ENCODE results near the gene MYO3B. TPM values are rescaled to one million over a fixed set of nuclear protein-coding genes. Genes with fewer than 3 reads are reported as not detected.

MYO3B gene
- total RNA-seq, 2 experiments from 2014 or later: 0.04 to 0.05 TPM

DNA sequence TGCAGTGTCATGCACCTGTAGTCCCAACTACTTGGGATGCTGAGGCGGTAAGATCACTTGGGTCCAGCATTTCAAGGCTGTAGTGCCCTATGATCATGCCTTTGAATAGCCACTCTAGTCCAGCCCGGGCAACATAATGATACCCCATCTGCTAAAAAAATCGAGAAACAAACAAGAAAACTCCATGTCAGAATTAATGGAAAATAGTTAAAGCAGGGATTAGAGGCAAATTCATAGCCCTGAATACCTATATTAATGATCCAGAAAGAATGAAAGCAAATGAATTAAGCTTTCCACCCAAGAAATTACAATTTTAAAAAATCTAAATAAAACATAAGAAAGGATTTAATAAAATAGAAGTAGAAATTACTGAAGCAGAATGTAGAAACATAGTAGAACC, 143.0 kb downstream of the MYO3B start:
- ChIA-PET CTCF (no interaction called here), POLR2A (no interaction called here)
- H3K36me3 Mint-ChIP-seq (ENCODE audit: low read depth): no peaks in the 10 kb centered on the region
- H3K4me3 Mint-ChIP-seq: no peak overlapping the region
- peaks cover 1% of the 10 kb centered on the region for H3K4me1 Mint-ChIP-seq
- H3K27ac Mint-ChIP-seq: no peak overlapping the region
- peaks cover 30% of the 10 kb centered on the region for H3K27me3 Mint-ChIP-seq
- DNase-seq: no peak
- H3K9me3 Mint-ChIP-seq: peaks cover 7% of the 10 kb centered on the region

DNA sequence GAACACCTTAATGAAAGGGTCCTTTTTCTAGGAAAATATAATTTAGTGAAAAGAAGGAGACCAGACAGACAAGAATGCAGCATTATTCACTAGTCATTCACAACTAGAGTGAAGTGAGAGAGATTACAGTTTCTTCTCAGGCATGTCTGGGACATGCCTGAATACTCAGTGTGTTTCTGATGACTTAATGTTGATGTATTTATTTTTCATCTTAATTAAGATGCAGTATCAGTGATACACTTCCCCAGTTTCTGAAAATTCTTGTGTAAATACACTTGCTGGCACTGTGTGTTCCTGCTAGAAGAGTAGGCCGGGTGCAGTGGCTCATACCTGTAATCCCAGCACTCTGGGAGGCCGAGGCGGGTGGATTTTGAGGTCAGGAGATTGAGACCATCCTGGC, 143.6 kb downstream of the MYO3B start:
- Mint-ChIP-seq H3K27ac (no peak overlapping the region), H3K4me1 (no peaks in the 10 kb centered on the region), H3K9me3 (peaks cover 7% of the 10 kb centered on the region), H3K36me3 (ENCODE audit: low read depth) (no peaks in the 10 kb centered on the region), H3K4me3 (no peak overlapping the region), H3K27me3 (peaks cover 30% of the 10 kb centered on the region)
- CTCF ChIA-PET: no interaction called here
- POLR2A ChIA-PET: no interaction called here
- DNase-seq: no peak

DNA sequence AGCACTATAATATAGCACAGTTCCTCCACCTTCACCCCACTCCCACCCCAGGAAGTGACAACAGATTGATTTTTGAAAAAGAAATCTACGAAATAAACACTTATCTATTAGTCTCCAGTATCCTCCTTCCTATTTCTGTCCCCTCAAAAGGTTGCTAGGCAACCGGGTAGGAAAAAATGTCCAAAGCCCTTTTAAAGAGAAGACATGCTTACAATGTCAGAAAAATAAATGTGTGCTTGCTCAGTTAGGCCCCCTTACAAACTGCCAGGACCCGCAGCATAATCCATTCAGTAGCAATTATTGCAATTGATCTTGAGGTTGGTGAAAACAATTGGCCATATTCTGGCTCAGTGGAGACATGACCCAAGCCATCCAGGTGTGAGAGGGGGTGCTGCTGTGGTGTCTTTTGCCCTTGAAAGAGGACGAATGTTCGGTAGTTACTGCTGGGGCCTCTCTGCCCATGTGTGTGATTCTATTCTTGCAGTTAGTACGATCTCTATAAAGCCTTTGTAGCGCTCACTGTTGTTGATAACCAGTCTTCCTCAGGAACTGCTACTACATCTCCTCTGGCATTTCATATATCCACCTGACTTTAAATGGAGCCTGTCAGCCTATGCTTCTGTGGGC, 144.3 kb downstream of the MYO3B start:
- H3K4me1 Mint-ChIP-seq: no peaks in the 10 kb centered on the region
- H3K27ac Mint-ChIP-seq: no peak overlapping the region
- ChIA-PET CTCF (no interaction called here), POLR2A (no interaction called here)
- peaks cover 25% of the 10 kb centered on the region for H3K27me3 Mint-ChIP-seq
- DNase-seq: no peak
- H3K9me3 Mint-ChIP-seq: peaks cover 7% of the 10 kb centered on the region
- H3K4me3 Mint-ChIP-seq: no peak overlapping the region
- no peaks in the 10 kb centered on the region for H3K36me3 Mint-ChIP-seq (ENCODE audit: low read depth)

DNA sequence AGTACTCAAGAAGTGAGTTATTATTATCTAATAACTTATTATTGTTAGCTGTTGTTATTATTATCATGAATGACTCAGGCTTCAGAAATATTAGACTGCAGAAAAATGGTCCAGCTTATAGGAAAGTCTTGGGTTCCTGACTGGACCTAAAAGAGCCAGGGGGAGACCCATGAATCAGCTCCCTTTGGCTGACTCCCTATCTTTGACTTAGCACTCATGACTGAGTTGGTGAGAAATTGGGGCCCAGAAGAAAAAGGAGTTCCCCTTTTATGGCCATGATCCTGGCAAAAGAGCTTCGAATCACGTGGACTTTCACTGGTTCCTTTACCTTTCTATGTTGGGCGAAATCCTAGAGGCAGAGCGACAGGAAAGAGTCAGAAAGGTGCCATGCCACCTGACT, 145.8 kb downstream of the MYO3B start:
- POLR2A ChIA-PET: no interaction called here

DNA sequence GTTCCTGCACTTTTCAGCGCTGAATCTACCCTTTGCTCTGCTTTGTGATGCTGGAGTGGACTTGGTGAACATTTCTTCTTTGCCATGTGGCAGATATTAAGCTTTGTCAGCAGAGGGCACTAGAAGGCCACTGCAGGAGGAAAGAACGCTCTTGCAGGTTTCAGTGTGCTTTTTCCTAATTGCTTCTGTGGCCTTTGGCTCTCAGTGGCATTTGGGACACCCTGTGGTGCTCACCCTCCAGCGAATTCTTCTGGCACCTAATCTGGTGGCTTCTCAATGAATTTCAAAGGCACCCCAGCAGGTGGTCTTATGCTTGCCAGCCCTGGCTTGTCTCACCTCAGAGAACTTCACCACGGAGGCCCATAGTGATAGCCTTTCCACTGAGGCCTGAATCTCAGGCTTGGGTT, 146.7 kb downstream of the MYO3B start:
- ChIA-PET CTCF (interaction anchor here (0.6 to 1.9 kb wide), 14 partner anchors 9 to 506 kb away, joined by 3 to 5 read pairs (median 3); no protein-coding TSS in a partner anchor), POLR2A (interaction anchor here (0.7 kb wide), 1 partner anchor 550 kb away, joined by 3 read pairs; no protein-coding TSS in a partner anchor)
- H3K27ac Mint-ChIP-seq: no peak overlapping the region
- no peaks in the 10 kb centered on the region for H3K4me1 Mint-ChIP-seq
- no peak overlapping the region for H3K4me3 Mint-ChIP-seq
- peaks cover 9% of the 10 kb centered on the region for H3K27me3 Mint-ChIP-seq
- H3K36me3 Mint-ChIP-seq (ENCODE audit: low read depth): no peaks in the 10 kb centered on the region
- DNase-seq: peak; percentile 67
- H3K9me3 Mint-ChIP-seq: peaks cover 5% of the 10 kb centered on the region

More for the DNA sequence above, 145.8 kb downstream of the MYO3B start:
- Mint-ChIP-seq H3K4me1 (no peaks in the 10 kb centered on the region), H3K36me3 (ENCODE audit: low read depth) (no peaks in the 10 kb centered on the region), H3K27ac (no peak overlapping the region), H3K4me3 (no peak overlapping the region), H3K27me3 (peaks cover 16% of the 10 kb centered on the region), H3K9me3 (peaks cover 7% of the 10 kb centered on the region)
- DNase-seq: no peak
- CTCF ChIA-PET: interaction anchor here (1.1 to 1.9 kb wide), 7 partner anchors 10 to 491 kb away, joined by 3 to 5 read pairs (median 3); no protein-coding TSS in a partner anchor

DNA sequence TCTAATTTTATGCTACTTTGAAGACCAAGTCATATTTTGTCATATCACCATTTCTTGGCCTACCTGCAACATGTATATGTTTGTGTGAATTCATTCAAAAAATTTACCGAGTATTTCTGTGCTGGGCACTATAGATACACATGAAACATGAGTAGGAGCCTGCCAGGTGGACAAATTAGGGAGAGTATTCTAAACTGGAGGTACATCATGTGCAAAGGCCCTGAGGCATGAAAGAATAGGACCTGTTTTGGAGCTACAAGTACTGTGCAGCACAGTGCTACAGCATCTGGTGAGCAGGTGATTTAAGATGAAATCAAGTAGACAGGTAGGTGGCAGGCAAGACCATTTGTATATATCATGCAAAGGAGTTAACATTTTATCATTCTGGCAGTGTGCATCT, 152.9 kb downstream of the MYO3B start:
- Mint-ChIP-seq H3K4me1 (no peaks in the 10 kb centered on the region), H3K36me3 (ENCODE audit: low read depth) (no peaks in the 10 kb centered on the region)
- CTCF ChIA-PET: no interaction called here

DNA sequence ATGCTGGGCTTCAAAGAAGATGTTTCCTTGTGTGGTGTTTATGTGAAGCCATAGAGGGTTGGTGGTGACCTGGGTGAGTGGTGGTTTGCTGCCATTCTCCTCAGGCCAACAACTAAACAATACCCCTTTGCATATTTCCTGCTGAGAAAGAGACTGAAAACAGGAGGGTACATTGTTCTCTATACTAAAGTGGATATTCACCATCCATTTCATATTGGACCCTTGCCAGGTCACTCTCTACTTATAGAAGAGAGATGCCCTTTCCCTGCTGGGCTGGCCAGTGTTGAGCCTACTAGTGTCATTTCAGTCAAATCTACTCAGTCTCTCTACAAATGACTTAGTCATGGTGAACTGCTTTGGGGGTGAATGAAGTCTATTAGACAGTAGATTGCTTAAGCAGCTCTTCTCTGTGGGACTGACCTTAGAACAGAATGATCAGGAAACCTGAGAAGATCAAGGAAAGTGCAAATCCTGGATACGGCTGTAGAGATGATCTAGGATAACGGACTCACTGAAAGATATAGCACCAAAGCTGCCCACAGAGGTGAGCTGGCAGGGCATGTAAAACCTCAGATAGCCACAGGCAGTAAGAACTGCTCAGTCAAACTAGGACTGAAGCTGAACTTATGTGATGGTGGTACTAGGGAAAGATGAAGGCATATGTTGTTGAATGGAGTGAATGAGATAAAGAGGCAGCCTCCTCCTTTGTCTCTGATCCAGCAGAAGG, 154.9 kb downstream of the MYO3B start:
- Mint-ChIP-seq H3K9me3 (no peaks in the 10 kb centered on the region), H3K36me3 (ENCODE audit: low read depth) (no peaks in the 10 kb centered on the region), H3K4me3 (no peak overlapping the region), H3K4me1 (peaks cover 7% of the 10 kb centered on the region), H3K27me3 (peaks cover 16% of the 10 kb centered on the region), H3K27ac (no peak overlapping the region)
- DNase-seq: no peak
- CTCF ChIA-PET: interaction anchor here (1.3 kb wide), 1 partner anchor 29 kb away, joined by 3 read pairs; no protein-coding TSS in a partner anchor
- POLR2A ChIA-PET: no interaction called here

More for the DNA sequence above, 152.9 kb downstream of the MYO3B start:
- H3K27me3 Mint-ChIP-seq: peaks cover 18% of the 10 kb centered on the region
- no peak for DNase-seq
- H3K9me3 Mint-ChIP-seq: no peaks in the 10 kb centered on the region
- no peak overlapping the region for H3K27ac Mint-ChIP-seq
- no peak overlapping the region for H3K4me3 Mint-ChIP-seq
- POLR2A ChIA-PET: no interaction called here

DNA sequence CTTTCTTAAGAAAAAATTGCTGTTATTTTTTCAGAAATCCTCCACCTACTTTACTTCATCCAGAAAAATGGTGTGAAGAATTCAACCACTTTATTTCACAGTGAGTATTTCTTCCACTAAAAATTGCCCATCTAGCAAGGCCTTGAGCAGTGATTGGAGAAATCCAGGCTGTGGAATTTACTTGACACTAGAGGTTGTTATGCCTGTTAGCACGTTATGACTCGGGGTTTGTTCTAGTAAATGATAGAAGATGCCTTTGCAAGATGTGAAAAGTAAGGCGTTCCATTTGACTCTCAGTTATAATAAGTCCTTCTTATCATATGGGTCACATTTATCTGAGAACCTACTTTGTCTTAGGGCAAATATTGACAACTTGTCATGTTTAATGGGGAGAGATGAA, 157.4 kb downstream of the MYO3B start:
- Mint-ChIP-seq H3K27me3 (peaks cover 19% of the 10 kb centered on the region), H3K4me1 (peaks cover 13% of the 10 kb centered on the region), H3K4me3 (no peak overlapping the region), H3K27ac (no peak overlapping the region), H3K9me3 (no peaks in the 10 kb centered on the region), H3K36me3 (ENCODE audit: low read depth) (no peaks in the 10 kb centered on the region)
- POLR2A ChIA-PET: no interaction called here
- CTCF ChIA-PET: no interaction called here
- no peak for DNase-seq

DNA sequence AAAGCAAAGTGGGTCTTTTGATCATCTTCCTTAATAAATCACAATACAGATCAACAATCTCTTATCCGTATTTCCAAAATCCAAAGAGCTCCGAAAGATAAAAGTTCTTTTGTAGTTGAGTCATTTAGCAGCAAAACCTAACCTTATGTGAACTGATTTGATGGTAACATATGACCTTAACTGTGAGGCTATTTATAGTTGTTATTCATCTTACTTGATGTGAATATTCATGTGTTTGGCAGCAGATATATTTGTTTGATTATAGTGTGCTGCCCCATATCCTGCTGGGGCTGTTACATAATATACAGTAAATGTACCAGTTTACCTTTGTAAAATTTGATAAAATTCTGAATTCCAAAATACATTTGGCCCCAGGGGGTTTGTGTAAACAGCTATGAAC, 158.5 kb downstream of the MYO3B start:
- Mint-ChIP-seq H3K9me3 (no peaks in the 10 kb centered on the region), H3K27ac (no peak overlapping the region), H3K4me3 (no peak overlapping the region), H3K27me3 (peaks cover 14% of the 10 kb centered on the region), H3K4me1 (peaks cover 23% of the 10 kb centered on the region), H3K36me3 (ENCODE audit: low read depth) (no peaks in the 10 kb centered on the region)
- DNase-seq: no peak
- CTCF ChIA-PET: interaction anchor here (1.2 to 1.5 kb wide), 3 partner anchors 12 to 25 kb away, joined by 3 read pairs; no protein-coding TSS in a partner anchor
- POLR2A ChIA-PET: no interaction called here

DNA sequence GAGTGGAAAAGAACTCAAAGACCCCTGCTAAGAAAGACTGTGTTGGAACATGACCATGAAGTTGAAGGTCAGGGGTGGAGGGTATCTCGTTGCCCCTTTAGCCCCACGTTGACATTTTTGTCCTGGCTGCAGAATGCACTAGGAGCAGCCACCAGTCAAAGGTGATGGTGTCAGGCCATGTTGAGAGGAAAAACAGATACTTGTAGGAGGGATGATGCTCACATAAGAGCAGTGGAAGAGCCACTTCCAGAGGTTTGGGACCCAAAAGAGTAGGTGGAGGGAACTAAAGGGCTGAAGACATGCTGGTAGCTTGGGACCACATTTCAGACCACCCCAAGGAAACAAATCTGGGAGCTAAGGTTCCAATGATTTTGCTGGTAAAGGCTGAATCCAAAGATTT, 159.0 kb downstream of the MYO3B start:
- H3K4me1 Mint-ChIP-seq: peaks cover 28% of the 10 kb centered on the region
- POLR2A ChIA-PET: interaction anchor here (0.7 kb wide), 1 partner anchor 477 kb away, joined by 4 read pairs; no protein-coding TSS in a partner anchor
- H3K4me3 Mint-ChIP-seq: no peak overlapping the region
- H3K9me3 Mint-ChIP-seq: no peaks in the 10 kb centered on the region
- no peak for DNase-seq
- no peaks in the 10 kb centered on the region for H3K36me3 Mint-ChIP-seq (ENCODE audit: low read depth)
- CTCF ChIA-PET: interaction anchor here (0.8 to 1.5 kb wide), 4 partner anchors 11 to 24 kb away, joined by 3 read pairs; no protein-coding TSS in a partner anchor
- H3K27me3 Mint-ChIP-seq: peaks cover 13% of the 10 kb centered on the region
- no peak overlapping the region for H3K27ac Mint-ChIP-seq

DNA sequence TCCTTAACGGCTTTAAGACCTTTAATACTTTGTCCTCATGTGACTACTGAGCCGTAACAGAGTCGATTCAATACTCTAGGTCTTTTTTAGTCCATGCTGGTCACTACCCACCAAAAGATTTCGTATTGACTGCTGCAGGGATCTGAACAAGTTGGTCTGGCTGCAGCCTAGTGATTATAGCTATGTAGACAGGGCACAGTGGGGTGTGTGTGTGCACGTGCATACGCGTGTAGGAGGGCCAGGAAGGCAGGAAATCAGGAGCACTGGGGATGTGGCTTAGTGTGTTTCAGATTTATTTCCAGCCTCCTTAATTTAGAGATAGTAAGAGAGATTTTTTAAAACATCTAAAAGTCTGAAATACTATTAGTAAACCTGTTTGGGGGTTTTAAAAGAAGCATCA, 161.4 kb downstream of the MYO3B start:
- H3K4me1 Mint-ChIP-seq: peaks cover 35% of the 10 kb centered on the region
- no peak for DNase-seq
- no peaks in the 10 kb centered on the region for H3K9me3 Mint-ChIP-seq
- H3K27me3 Mint-ChIP-seq: peaks cover 2% of the 10 kb centered on the region
- H3K27ac Mint-ChIP-seq: no peak overlapping the region
- no peak overlapping the region for H3K4me3 Mint-ChIP-seq
- ChIA-PET CTCF (interaction anchor here (1.1 to 2.0 kb wide), 4 partner anchors 11 to 24 kb away, joined by 3 to 4 read pairs (median 3); no protein-coding TSS in a partner anchor), POLR2A (interaction anchor here (0.6 kb wide), 1 partner anchor 161 kb away, joined by 3 read pairs; no protein-coding TSS in a partner anchor)
- H3K36me3 Mint-ChIP-seq (ENCODE audit: low read depth): no peaks in the 10 kb centered on the region

DNA sequence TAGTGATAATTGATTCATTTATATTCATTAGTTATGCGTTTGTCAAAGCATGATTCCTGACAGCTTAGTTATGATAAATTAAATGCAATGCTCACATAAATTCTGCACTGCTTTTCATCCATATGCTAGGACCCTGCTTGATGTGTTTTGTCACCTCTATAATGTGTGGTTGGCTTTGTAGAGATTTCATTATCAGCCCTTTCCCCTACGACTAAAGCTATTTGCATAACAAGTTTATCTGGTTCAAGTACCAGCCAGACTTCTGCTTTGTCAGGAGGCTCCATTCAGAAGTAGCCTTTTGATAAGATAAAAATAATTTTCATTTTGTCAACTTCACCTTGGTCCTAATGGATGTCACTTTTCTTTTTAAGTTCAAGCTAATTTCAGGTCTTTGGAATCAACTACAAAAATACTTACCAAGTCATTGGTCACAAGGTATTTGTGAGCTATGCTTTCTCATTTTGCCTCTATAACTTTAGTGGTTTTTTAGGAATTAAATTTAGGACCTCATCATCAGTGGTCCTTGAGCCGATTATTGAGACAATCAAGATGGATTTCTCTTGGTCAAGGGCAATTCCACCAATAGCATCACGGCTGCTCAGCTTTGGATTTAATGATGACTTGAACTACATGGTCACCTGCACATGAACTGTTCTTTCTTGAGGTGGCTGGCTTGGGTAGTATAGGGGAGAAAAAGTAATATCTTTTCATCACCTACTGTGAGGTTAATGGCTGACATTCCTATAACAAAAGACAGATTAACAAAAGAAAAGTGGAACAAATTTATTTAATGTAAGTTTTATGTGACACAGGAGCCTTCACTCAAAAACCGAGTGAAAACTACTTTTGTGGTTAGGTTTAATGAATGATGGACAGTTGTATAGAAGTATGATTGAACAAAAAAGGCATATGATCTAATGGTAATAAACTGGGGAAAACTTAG, 162.1 kb downstream of the MYO3B start:
- DNase-seq: no peak
- CTCF ChIA-PET: interaction anchor here (1.1 to 2.0 kb wide), 4 partner anchors 10 to 24 kb away, joined by 3 to 4 read pairs (median 3); no protein-coding TSS in a partner anchor
- Mint-ChIP-seq H3K4me1 (peaks cover 35% of the 10 kb centered on the region), H3K27ac (no peak overlapping the region), H3K36me3 (ENCODE audit: low read depth) (no peaks in the 10 kb centered on the region), H3K4me3 (no peak overlapping the region), H3K27me3 (peaks cover 2% of the 10 kb centered on the region), H3K9me3 (no peaks in the 10 kb centered on the region)
- POLR2A ChIA-PET: interaction anchor here (0.6 kb wide), 1 partner anchor 161 kb away, joined by 3 read pairs; no protein-coding TSS in a partner anchor
